H9 (cell line): ENCODE results near the gene LRRN3. TPM values are rescaled to one million over a fixed set of nuclear protein-coding genes. Genes with fewer than 3 reads are reported as not detected.

Source experiments
- DNase-seq: peaks from one replicate; pipeline ENCODE4 v3.0.0-alpha.2; 2017
- H2AFZ ChIP-seq: one replicate; pipeline ENCODE4 v1.6.1; 2013; ENCODE audit warnings: mild to moderate bottlenecking, low read length, control low read depth, moderate library complexity
- H2AK5ac ChIP-seq: 2 replicates; pipeline ENCODE4 v1.6.1; 2013; ENCODE audit warnings: low read length, control low read depth, mixed read lengths; ENCODE audit not compliant: insufficient read length
- H2BK120ac ChIP-seq: one replicate; pipeline ENCODE4 v1.6.1; 2013; ENCODE audit warnings: low read depth, mild to moderate bottlenecking, low read length, control low read depth, inconsistent platforms; ENCODE audit not compliant: poor library complexity, severe bottlenecking
- H2BK12ac ChIP-seq: 2 replicates; pipeline ENCODE4 v1.6.1; 2013; ENCODE audit warnings: low read length, control low read depth, mixed read lengths, low read depth; ENCODE audit not compliant: insufficient read length
- H2BK15ac ChIP-seq: 2 replicates; pipeline ENCODE4 v1.6.1; 2013; ENCODE audit warnings: low read depth, low read length, control low read depth
- H2BK20ac ChIP-seq: one replicate; pipeline ENCODE4 v1.6.1; 2013; ENCODE audit warnings: low read depth, mild to moderate bottlenecking, low read length, control low read depth, inconsistent platforms; ENCODE audit not compliant: poor library complexity, severe bottlenecking
- H2BK5ac ChIP-seq: 2 replicates; pipeline ENCODE4 v1.6.1; 2013; ENCODE audit warnings: low read length, control low read depth, mixed read lengths; ENCODE audit not compliant: insufficient read length
- H3K14ac ChIP-seq: 2 replicates; pipeline ENCODE4 v1.6.1; 2013; ENCODE audit warnings: low read length, control low read depth; ENCODE audit not compliant: insufficient read depth
- H3K18ac ChIP-seq: 2 replicates; pipeline ENCODE4 v1.6.1; 2013; ENCODE audit warnings: low read depth, mild to moderate bottlenecking, mixed read lengths, low read length, control low read depth; ENCODE audit not compliant: insufficient read length
- H3K23ac ChIP-seq: 2 replicates; pipeline ENCODE4 v1.6.1; 2013; ENCODE audit warnings: low read length, control low read depth, mixed read lengths, low read depth; ENCODE audit not compliant: insufficient read length
- H3K23me2 ChIP-seq: 2 replicates; pipeline ENCODE4 v1.6.1; 2013; ENCODE audit warnings: low read depth, mild to moderate bottlenecking, mixed read lengths, low read length, control low read depth; ENCODE audit not compliant: insufficient read length, poor library complexity, severe bottlenecking
- H3K27ac ChIP-seq: 2 replicates; pipeline ENCODE4 v1.5.1; 2013; ENCODE audit warnings: low read length, control low read depth, mixed read lengths, low read depth; ENCODE audit not compliant: insufficient read length
- H3K27me3 ChIP-seq: 2 replicates; pipeline ENCODE4 v1.6.1; 2013; ENCODE audit warnings: low read length, control low read depth, inconsistent platforms; ENCODE audit not compliant: insufficient read depth
- H3K4ac ChIP-seq: 2 replicates; pipeline ENCODE4 v1.6.1; 2013; ENCODE audit warnings: low read depth, mild to moderate bottlenecking, control low read depth, inconsistent platforms, low read length, moderate library complexity
- H3K4me1 ChIP-seq: 2 replicates; pipeline ENCODE4 v1.6.1; 2013; ENCODE audit warnings: low read length, control low read depth, inconsistent platforms; ENCODE audit not compliant: insufficient read depth
- H3K4me2 ChIP-seq: 2 replicates; pipeline ENCODE4 v1.6.1; 2013; ENCODE audit warnings: low read length, control low read depth, mixed read lengths; ENCODE audit not compliant: insufficient read length, insufficient read depth
- H3K56ac ChIP-seq: 2 replicates; pipeline ENCODE4 v1.6.1; 2013; ENCODE audit warnings: low read depth, mild to moderate bottlenecking, mixed read lengths, low read length, control low read depth; ENCODE audit not compliant: insufficient read length
- H3K79me1 ChIP-seq: 2 replicates; pipeline ENCODE4 v1.6.1; 2013; ENCODE audit warnings: low read depth, mild to moderate bottlenecking, moderate library complexity, low read length, control low read depth, inconsistent platforms; ENCODE audit not compliant: insufficient read depth, poor library complexity, severe bottlenecking
- H3K79me2 ChIP-seq: 2 replicates; pipeline ENCODE4 v1.6.1; 2013; ENCODE audit warnings: low read length, control low read depth, inconsistent platforms; ENCODE audit not compliant: insufficient read depth
- H3K9ac ChIP-seq: 2 replicates; pipeline ENCODE4 v1.6.1; 2013; ENCODE audit warnings: low read length, control low read depth, mixed read lengths; ENCODE audit not compliant: insufficient read length; ENCODE audit errors: extremely low read depth
- H3K9me3 ChIP-seq: one replicate; pipeline ENCODE4 v1.6.1; 2013; ENCODE audit warnings: low read depth, low read length, inconsistent platforms; ENCODE audit not compliant: control insufficient read depth
- H3T11ph ChIP-seq: one replicate; pipeline ENCODE4 v1.6.1; 2013; ENCODE audit warnings: mild to moderate bottlenecking, low read length, control low read depth, inconsistent platforms
- H4K20me1 ChIP-seq: one replicate; pipeline ENCODE4 v1.6.1; 2013; ENCODE audit not compliant: control insufficient read depth, insufficient read length, insufficient read depth
- H4K5ac ChIP-seq: 2 replicates; pipeline ENCODE4 v1.6.1; 2013; ENCODE audit warnings: low read depth, mild to moderate bottlenecking, mixed read lengths, low read length, control low read depth; ENCODE audit not compliant: insufficient read length
- H4K8ac ChIP-seq: replicated peaks from 2 replicates; pipeline ENCODE4 v1.6.1; 2013; ENCODE audit warnings: low read length, control low read depth, mixed read lengths, low read depth; ENCODE audit not compliant: insufficient read length
- H4K91ac ChIP-seq: 2 replicates; pipeline ENCODE4 v1.6.1; 2013; ENCODE audit warnings: low read depth, mild to moderate bottlenecking, moderate library complexity, mixed read lengths, low read length, control low read depth; ENCODE audit not compliant: insufficient read length
- H3K27ac Mint-ChIP-seq, 3 experiments: 2 replicates in 2 of 3; 3 replicates in 1 of 3; pipeline ENCODE4 v1.8.0; 2020 to 2021; ENCODE audit warnings: mixed read lengths in 3 of 3, mild to moderate bottlenecking in 1 of 3, moderate library complexity in 1 of 3
- H3K27me3 Mint-ChIP-seq: 2 replicates; pipeline ENCODE4 v1.8.0; 2021; ENCODE audit warnings: low read depth, mild to moderate bottlenecking, moderate library complexity, mixed read lengths
- H3K36me3 Mint-ChIP-seq, 3 experiments: 2 replicates in 2 of 3; 3 replicates in 1 of 3; pipeline ENCODE4 v1.8.0; 2020 to 2021; ENCODE audit warnings: low read depth in 3 of 3, mixed read lengths in 3 of 3; ENCODE audit not compliant: insufficient read depth in 1 of 3
- H3K4me1 Mint-ChIP-seq, 2 experiments: 2 replicates each; pipeline ENCODE4 v1.8.0; 2020; ENCODE audit warnings: mixed read lengths in 2 of 2
- H3K4me3 Mint-ChIP-seq, 2 experiments: 2 replicates in 1 of 2; 3 replicates in 1 of 2; pipeline ENCODE4 v1.8.0; 2020 to 2021; ENCODE audit warnings: mild to moderate bottlenecking in 2 of 2, mixed read lengths in 2 of 2, moderate library complexity in 1 of 2
- H3K9me3 Mint-ChIP-seq, 2 experiments: 2 replicates in 1 of 2; 3 replicates in 1 of 2; pipeline ENCODE4 v1.8.0; 2020; ENCODE audit warnings: mild to moderate bottlenecking in 2 of 2, mixed read lengths in 2 of 2, moderate library complexity in 1 of 2
- CTCF ChIP-seq: fragments of 200-600 bp; sonication (generic); conservative IDR thresholded peaks from 3 replicates; pipeline ENCODE4 v1.8.0; 2021; ENCODE audit warnings: antibody characterized with exemption, mild to moderate bottlenecking
- WGBS: extraction: QIAGEN DNeasy Blood & Tissue Kit; methylation state at CpG from one replicate; pipeline ENCODE4 v1.1.7; 2013; ENCODE audit warnings: missing lambda C conversion rate, low lambda C conversion rate, mixed read lengths; ENCODE audit not compliant: insufficient read length; ENCODE audit errors: extremely low coverage; 5-methylcytosine and 5-hydroxymethylcytosine counted together
- total RNA-seq: library from RNA; stranded (reverse); gene quantifications from 2 replicates; pipeline ENCODE4 v1.2.1, GENCODE V29; 2021

LRRN3 gene
- total RNA-seq, 1 experiment from 2014 or later: 0.77 TPM

GRCh38 chr7:111093496-111093895 is 2.6 kb downstream of the LRRN3 start:
- Mint-ChIP-seq H3K9me3 (no peaks in the 10 kb centered on the region), H3K27me3 (no peaks in the 10 kb centered on the region), H3K4me3 (no peak overlapping the region), H3K27ac (peak overlapping the region in 2 of 3 experiments; percentile 6 to 13; a peak in 2 of 7 replicates), H3K4me1 (peaks cover 78 to 81% of the 10 kb centered on the region in 2 experiments), H3K36me3 (no peaks in the 10 kb centered on the region)
- DNase-seq: no peak
- Histone ChIP-seq H3K23me2 (no peaks in the 10 kb centered on the region), H2BK12ac (no peak overlapping the region), H3K23ac (no peak overlapping the region), H3K56ac (no peak overlapping the region), H2BK15ac (no peak overlapping the region), H2BK120ac (no peak overlapping the region), H3K18ac (no peak overlapping the region), H4K5ac (no peak overlapping the region), H3T11ph (no peak overlapping the region), H3K79me1 (no peaks in the 10 kb centered on the region), H4K8ac (no peak overlapping the region), H3K14ac (no peak overlapping the region), H4K20me1 (no peaks in the 10 kb centered on the region), H3K4me2 (no peak overlapping the region), H2AFZ (no peak overlapping the region), H3K9ac (no peak overlapping the region), H2BK20ac (no peak overlapping the region), H4K91ac (no peak overlapping the region), H3K4ac (no peak overlapping the region), H3K79me2 (no peaks in the 10 kb centered on the region), H3K27ac (no peak overlapping the region), H3K4me1 (peaks cover 3% of the 10 kb centered on the region; the same call in 1 of the 2 replicates), H3K27me3 (no peaks in the 10 kb centered on the region), H2AK5ac (no peak overlapping the region), H3K9me3 (no peaks in the 10 kb centered on the region), H2BK5ac (no peak overlapping the region)
- no CpG with 5 or more reads among the region's 4 CpGs for WGBS
- no peak for TF ChIP-seq CTCF
